HG02678 (cell line): ENCODE data around the gene MYO9B.
A peak's percentile ranks its signal among the peaks of the same experiment; 100 is the strongest.

Experiments used
- ATAC-seq: cut with Tn5 transposase; IDR thresholded peaks from one replicate; pipeline ENCODE4 v1.9.1; 2021; ENCODE audit warnings: mild to moderate bottlenecking, moderate library complexity; ENCODE audit not compliant: unreplicated experiment

Gene MYO9B

DNA sequence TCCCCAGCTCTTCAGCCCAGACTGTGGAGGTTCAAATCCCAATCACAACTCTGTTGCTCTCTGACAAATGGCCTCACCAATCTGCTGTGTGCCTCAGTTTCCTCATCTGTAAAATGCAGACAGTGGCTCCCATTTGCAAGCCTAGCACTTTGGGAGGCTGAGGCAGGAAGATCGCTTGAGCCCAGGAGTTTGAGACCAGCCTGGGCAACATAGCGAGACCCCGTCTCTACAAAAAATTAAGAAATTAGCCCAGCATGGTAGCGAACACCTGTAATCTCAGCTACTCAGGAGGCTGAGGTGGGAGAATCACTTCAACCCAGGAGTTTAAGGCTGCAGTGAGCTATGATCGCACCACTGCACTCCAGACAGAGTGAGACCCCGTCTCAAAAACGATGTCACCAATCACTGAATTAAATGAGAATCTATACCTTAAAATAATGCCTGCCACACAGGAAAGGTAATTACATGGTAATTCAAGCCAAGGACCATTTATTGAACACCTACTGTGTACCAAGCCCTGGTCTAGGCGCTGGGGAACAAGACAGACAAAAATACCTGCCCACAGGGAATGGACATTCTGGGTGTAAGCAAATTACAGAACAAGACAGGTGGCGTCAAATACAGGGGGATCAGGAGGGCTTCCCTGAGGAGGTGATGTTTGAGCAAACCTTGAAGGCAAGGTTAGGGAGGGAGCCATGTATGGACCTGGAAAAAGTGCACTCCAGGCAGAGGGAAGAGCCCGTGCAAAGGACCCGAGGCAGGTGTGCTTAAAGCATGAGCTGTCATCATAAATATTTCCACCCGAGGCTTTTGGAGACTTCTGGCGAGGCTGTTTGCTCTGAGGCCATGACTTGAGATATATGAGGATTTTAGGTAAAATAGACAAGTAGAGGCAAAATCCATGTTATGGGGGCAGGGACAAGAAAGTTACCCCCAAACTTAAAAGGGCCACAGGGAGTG, 162.4 kb downstream of the MYO9B start:
- ATAC-seq: no peak

DNA sequence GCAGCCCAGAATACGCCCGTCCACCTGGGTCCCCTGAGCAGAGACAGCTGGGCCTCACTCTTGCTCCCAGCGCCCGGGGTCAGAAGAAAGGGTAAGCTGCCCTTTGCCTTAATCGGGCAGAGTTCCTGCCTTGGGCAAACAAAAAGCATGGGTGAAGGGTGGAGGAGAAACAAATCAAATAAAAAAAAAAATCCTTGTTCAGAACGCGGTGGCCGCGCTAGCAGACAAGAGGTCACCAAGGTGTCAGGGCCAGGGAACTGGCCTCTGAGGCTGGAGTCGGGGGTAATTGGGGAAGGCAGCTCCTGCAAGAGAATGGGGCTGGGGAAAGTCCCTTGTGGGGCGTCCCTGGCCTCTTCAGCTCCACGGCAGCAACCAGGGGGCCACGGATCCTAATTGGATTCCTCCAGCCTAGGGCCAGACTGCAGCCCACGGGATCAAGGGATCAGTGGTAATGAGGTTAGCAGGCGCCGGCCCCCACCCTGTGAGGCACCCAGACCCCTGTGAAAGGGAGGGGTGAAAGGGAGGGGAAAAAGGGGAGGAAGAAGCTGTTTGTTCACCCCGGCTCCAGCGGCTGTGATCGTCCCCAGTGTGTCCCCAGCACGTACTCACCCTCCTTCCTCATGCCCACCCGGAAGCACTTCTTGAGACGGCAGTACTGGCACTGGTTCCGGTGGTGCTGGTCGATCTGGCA, 164.6 kb downstream of the MYO9B start:
- no peak for ATAC-seq

- ATAC-seq: no peak
Measured at GRCh38 chr19:17240826-17241399, 165.3 kb downstream of the MYO9B start.

GRCh38 chr19:17242431-17243208, 167.0 kb downstream of the MYO9B start:
- ATAC-seq: no peak

- no peak for ATAC-seq
Measured at GRCh38 chr19:17243211-17243829, 167.7 kb downstream of the MYO9B start.

- ATAC-seq: no peak
Measured at GRCh38 chr19:17243830-17244617, 168.4 kb downstream of the MYO9B start.

GRCh38 chr19:17244618-17245534, 169.3 kb downstream of the MYO9B start:
- peak; percentile 22 for ATAC-seq

GRCh38 chr19:17245535-17245984, 170.0 kb downstream of the MYO9B start, which contains the start of gene NR2F6:
Gene NR2F6, minus strand, starts transcription at chr19:17245919. Its CDS starts 699 bp downstream, at chr19:17245220.
- peak; percentile 26 for ATAC-seq

- no peak for ATAC-seq
Measured at GRCh38 chr19:17246681-17247425, 171.3 kb downstream of the MYO9B start.

DNA sequence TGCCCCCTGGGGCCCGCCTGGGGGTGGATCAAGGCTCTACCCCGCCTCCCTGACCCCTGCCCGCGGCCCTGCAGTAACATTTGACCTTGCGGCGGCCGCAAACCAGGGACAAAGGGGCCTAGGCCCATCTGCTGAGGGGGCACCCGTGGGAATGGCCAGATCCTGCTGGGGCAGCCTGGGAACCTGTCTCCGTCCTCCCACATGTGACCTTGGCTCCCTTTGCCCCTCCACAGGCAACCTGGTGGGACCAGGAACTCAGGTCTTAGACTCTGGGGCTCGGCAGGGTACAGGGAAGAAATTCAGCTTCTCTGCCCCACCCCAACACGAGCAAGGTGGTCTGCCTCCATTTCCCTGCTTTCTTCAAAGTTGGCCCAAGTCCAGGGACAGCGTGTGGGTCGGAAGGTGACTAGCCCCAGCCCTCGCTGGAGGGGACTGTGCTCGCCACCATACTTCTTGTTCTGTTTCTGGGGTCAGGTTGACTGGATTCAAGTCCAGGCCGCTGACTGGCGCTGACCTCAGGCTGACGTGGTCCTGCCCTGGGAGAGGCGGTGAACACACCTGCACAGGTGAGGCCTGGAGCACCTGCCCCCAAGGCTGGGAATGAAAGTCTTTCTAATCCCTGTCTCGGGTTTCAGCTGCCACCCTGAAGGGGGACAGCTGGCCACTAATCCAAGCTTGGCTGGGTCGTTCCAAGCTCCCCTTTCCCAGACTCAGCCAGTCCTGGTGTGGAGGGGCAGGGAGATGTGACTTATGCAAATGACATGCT, 172.6 kb downstream of the MYO9B start:
- ATAC-seq: no peak

GRCh38 chr19:17249887-17250548, 174.4 kb downstream of the MYO9B start:
- no peak for ATAC-seq

DNA sequence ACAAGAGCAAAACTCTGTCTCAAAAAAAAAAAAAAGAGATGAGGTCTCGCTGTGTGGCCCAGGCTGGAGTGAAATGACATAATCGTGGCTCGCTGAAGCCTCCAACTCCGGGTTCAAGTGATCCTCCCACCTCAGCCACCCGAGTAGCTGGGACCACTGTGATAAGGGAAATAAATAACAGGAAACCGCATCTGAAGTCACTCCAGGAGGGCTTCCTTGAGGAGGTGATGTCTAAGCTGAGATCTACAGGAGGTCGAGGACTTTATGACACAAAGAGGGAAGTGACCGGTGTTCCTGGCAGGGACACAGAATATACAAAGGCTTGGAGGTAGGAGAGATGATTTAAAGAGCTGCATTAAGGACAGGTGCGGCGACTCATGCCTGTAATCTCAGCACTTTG, 179.1 kb downstream of the MYO9B start:
- ATAC-seq: no peak

DNA sequence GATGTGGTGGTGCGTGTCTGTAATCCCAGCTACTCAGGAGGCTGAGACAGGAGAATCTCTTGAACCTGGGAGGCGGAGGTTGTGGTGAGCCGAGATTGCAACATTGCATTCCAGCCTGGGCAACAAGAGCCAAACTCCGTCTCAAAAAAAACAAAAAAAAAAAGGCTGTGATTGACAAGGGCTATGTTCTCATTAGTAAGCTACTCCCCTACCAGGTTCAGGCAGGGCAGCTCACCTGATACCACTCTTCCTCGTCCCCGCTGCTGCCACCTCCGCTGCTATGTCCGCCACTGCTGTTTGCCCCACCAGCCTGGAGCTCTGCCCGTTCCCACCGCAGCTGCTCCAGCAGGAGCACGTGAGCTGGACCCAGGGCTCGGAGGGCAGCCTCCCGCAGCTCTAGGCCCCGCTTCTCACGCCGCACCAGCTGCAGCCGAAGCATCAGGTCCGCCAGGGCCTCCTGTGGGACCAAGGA, 179.6 kb downstream of the MYO9B start:
- ATAC-seq: no peak

DNA sequence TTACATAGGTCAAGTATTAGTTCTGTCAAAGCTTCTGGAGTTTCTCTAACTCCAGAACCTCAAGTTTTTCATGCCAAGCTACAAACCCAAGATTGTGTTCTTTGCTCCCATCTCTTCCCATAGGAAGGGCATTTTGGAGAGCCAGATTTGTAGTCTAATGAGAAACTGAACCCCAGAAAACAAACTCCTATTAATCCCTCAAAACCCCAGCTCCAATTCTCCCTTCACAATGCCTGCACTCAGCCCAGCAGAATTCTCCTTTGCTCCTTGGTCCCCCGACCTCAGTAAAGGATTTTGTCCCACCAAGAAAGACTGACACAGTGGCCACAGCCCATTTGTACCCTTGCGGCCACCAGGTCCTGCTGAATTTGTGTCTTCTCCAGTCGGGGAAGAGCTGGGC, 180.6 kb downstream of the MYO9B start:
- ATAC-seq: no peak

DNA sequence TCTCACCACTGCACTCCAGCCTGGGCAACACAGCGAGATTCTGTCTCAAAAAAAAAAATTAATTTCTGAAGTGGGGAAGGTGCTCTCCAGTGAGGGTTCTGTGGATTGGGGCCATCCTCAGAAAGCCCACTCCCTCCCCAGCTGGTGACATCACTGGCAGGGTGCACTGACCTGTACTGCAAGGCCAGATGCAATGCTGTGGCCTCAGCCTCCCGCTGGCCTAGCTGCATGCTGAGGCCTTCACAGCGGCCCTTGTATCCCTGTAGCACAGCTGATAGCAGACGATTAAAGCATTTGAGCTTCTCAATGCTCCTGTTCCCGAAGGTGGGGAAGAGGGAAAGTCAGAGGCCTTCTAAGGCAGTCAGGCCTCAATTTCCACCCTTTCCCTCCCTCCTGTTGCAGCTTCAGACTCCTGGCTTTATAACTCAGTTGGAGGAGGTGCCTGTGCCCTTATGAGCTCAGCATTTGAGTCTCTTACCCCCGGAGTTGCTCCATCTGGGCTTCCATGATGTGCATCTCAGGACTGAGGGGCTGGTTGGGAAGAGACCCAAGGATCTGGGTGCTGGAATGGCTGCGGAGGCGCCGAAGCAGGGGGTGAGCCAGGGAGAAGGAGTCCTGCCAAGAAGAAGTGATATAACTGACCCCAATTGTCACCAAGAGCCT, 183.7 kb downstream of the MYO9B start:
- ATAC-seq: no peak

DNA sequence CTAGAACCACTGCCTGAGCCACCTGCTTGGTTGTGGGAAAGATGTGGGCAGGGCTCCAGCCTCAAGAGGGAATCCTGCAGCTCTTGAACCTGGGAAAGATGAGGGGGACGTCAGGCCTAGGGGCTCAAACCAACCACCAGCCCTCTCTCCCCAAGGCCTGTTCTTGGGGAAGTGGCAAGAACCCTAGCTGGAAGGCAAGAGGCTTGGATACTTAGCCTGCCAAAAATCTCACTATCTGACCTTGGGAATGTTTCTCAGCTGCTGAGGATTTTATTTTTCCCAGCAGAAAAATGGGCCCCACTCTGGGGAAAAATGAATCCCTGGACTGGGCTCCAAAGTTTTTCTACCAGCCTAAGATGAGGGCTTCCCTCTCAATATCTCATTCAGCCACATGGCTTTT, 184.4 kb downstream of the MYO9B start:
- no peak for ATAC-seq
